ENCODE data around the gene LHB.
A peak's percentile ranks its signal among the peaks of the same experiment; 100 is the strongest.

The LHB gene

GRCh38 chr19:48975947-48976847 lies 40.7 kb downstream of the LHB start:
- TF ChIP-seq Cebpa-rat (IDR thresholded peaks at IDR 0.05): no peak
- Histone ChIP-seq H3K4me3 (no peak overlapping the region), H3K4me2 (peak overlapping the region in 8 of 11 experiments; percentile 5 to 51 (median 26); a peak in 12 of 22 replicates), H4K20me1 (peaks cover 0 to 42% (median 4%) of the 10 kb centered on the region in 11 experiments; a peak in 7 of 22 replicates), H3K36me3 (peaks cover 46 to 98% (median 80%) of the 10 kb centered on the region in 11 experiments), H3K9me3 (replicated peaks in 1 of 11) (no peaks in the 10 kb centered on the region), H3K9ac (no peak overlapping the region), H3K4me1 (peaks cover 35 to 55% (median 50%) of the 10 kb centered on the region in 10 experiments), H3K27me3 (no peaks in the 10 kb centered on the region), H3K27ac (peak overlapping the region in 3 of 11 experiments; percentile 26 to 73 (median 38); a peak in 5 of 22 replicates)

GRCh38 chr19:48970923-48971395 lies 45.9 kb downstream of the LHB start:
- peaks cover 15 to 66% (median 37%) of the 10 kb centered on the region in 11 experiments; a peak in 21 of 22 replicates for H4K20me1 ChIP-seq
- TF ChIP-seq Cebpa-rat (IDR thresholded peaks at IDR 0.05): no peak
- peak overlapping the region; percentile 35 to 93 (median 61) for H3K4me2 ChIP-seq
- H3K27ac ChIP-seq: peak overlapping the region in 7 of 11 experiments; percentile 8 to 47 (median 29); a peak in 6 of 22 replicates
- H3K9me3 ChIP-seq (replicated peaks in 1 of 11): no peaks in the 10 kb centered on the region
- H3K4me3 ChIP-seq: 0 out of 20 replicates have a peak overlapping the region, but pooled peaks of 1 of the 10 experiments have one; percentile 1
- no peaks in the 10 kb centered on the region for H3K27me3 ChIP-seq
- H3K9ac ChIP-seq: peak overlapping the region in 6 of 11 experiments; percentile 7 to 56 (median 34); a peak in 6 of 22 replicates
- peaks cover 37 to 51% (median 46%) of the 10 kb centered on the region in 10 experiments for H3K4me1 ChIP-seq
- H3K36me3 ChIP-seq: peaks cover 71 to 94% (median 88%) of the 10 kb centered on the region in 11 experiments

GRCh38 chr19:48970139-48970766 lies 46.6 kb downstream of the LHB start:
- no peaks in the 10 kb centered on the region for H3K27me3 ChIP-seq
- peak overlapping the region in 5 of 11 experiments; percentile 11 to 56 (median 40); a peak in 7 of 22 replicates for H3K9ac ChIP-seq
- peaks cover 34 to 50% (median 42%) of the 10 kb centered on the region in 10 experiments for H3K4me1 ChIP-seq
- H3K4me3 ChIP-seq: 0 out of 20 replicates have a peak overlapping the region, but pooled peaks of 1 of the 10 experiments have one; percentile 1
- H4K20me1 ChIP-seq: peaks cover 22 to 73% (median 44%) of the 10 kb centered on the region in 11 experiments; a peak in 21 of 22 replicates
- H3K27ac ChIP-seq: peak overlapping the region in 8 of 11 experiments; percentile 8 to 47 (median 31); a peak in 9 of 22 replicates
- H3K9me3 ChIP-seq (replicated peaks in 1 of 11): no peaks in the 10 kb centered on the region
- peak overlapping the region; percentile 35 to 93 (median 61) for H3K4me2 ChIP-seq
- H3K36me3 ChIP-seq: peaks cover 72 to 92% (median 88%) of the 10 kb centered on the region in 11 experiments
- no peak for TF ChIP-seq Cebpa-rat (IDR thresholded peaks at IDR 0.05)

- Histone ChIP-seq H3K9me3 (replicated peaks in 1 of 11) (no peaks in the 10 kb centered on the region), H3K9ac (0 out of 22 replicates have a peak overlapping the region, but pooled peaks of 4 of the 11 experiments have one; percentile 11 to 63 (median 48)), H3K4me2 (peak overlapping the region; percentile 35 to 98 (median 62)), H4K20me1 (peaks cover 23 to 74% (median 45%) of the 10 kb centered on the region in 11 experiments; a peak in 21 of 22 replicates), H3K4me3 (no peak overlapping the region), H3K36me3 (peaks cover 66 to 84% (median 81%) of the 10 kb centered on the region in 11 experiments), H3K27me3 (no peaks in the 10 kb centered on the region), H3K4me1 (peaks cover 37 to 53% (median 45%) of the 10 kb centered on the region in 10 experiments), H3K27ac (peak overlapping the region in 7 of 11 experiments; percentile 8 to 97 (median 85); a peak in 8 of 22 replicates)
- TF ChIP-seq Cebpa-rat (IDR thresholded peaks at IDR 0.05): no peak
These were observed 47.4 kb downstream of the LHB start for GRCh38 chr19:48969276-48970138.

GRCh38 chr19:48968813-48969218 lies 48.1 kb downstream of the LHB start:
- peaks cover 44 to 60% (median 52%) of the 10 kb centered on the region in 10 experiments for H3K4me1 ChIP-seq
- peak overlapping the region in 6 of 11 experiments; percentile 80 to 98 (median 92); a peak in 11 of 22 replicates for H3K4me2 ChIP-seq
- peak overlapping the region in 8 of 11 experiments; percentile 63 to 99 (median 96); a peak in 12 of 22 replicates for H3K9ac ChIP-seq
- no peak for TF ChIP-seq Cebpa-rat (IDR thresholded peaks at IDR 0.05)
- H3K9me3 ChIP-seq (replicated peaks in 1 of 11): no peaks in the 10 kb centered on the region
- peaks cover 23 to 74% (median 45%) of the 10 kb centered on the region in 11 experiments; a peak in 21 of 22 replicates for H4K20me1 ChIP-seq
- H3K36me3 ChIP-seq: peaks cover 59 to 77% (median 74%) of the 10 kb centered on the region in 11 experiments
- peak overlapping the region in 9 of 11 experiments; percentile 76 to 97 (median 94); a peak in 14 of 22 replicates for H3K27ac ChIP-seq
- H3K27me3 ChIP-seq: no peaks in the 10 kb centered on the region
- no peak overlapping the region for H3K4me3 ChIP-seq

GRCh38 chr19:48968179-48968661 lies 48.7 kb downstream of the LHB start:
- Histone ChIP-seq H4K20me1 (peaks cover 23 to 74% (median 45%) of the 10 kb centered on the region in 11 experiments; a peak in 21 of 22 replicates), H3K9me3 (replicated peaks in 1 of 11) (no peaks in the 10 kb centered on the region), H3K9ac (peak overlapping the region; percentile 63 to 99 (median 96)), H3K27ac (peak overlapping the region; percentile 1 to 97 (median 94)), H3K4me3 (peak overlapping the region in 5 of 10 experiments; percentile 3 to 88 (median 32); a peak in 3 of 20 replicates), H3K27me3 (no peaks in the 10 kb centered on the region), H3K4me2 (peak overlapping the region; percentile 80 to 98 (median 94); a peak in 20 of 22 replicates), H3K36me3 (peaks cover 53 to 71% (median 68%) of the 10 kb centered on the region in 11 experiments), H3K4me1 (peaks cover 50 to 66% (median 58%) of the 10 kb centered on the region in 10 experiments)
- no peak for TF ChIP-seq Cebpa-rat (IDR thresholded peaks at IDR 0.05)
